GM10266 (cell line): Measurements from ENCODE around the gene FADD.

Experiments used
- DNase-seq: peaks from one replicate; pipeline ENCODE4 v3.0.0; 2012; ENCODE audit errors: extremely low spot score
- CTCF ChIP-seq: IDR thresholded peaks from 2 replicates; pipeline ENCODE4 v1.5.1; 2012; ENCODE audit warnings: mild to moderate bottlenecking, low read depth; ENCODE audit not compliant: control insufficient read depth, insufficient read depth; ENCODE audit errors: missing control alignments

Gene FADD

GRCh38 chr11:70241709-70242108, 38.6 kb downstream of the FADD start:
- no peak for DNase-seq
- TF ChIP-seq CTCF, result no peak

GRCh38 chr11:70242885-70243284, 39.8 kb downstream of the FADD start:
- DNase-seq, result no peak
- TF ChIP-seq CTCF, result no peak

- no peak for TF ChIP-seq CTCF
- DNase-seq, result no peak
These were observed 41.0 kb downstream of the FADD start for GRCh38 chr11:70243912-70244652.

GRCh38 chr11:70244698-70245097, 41.6 kb downstream of the FADD start:
- TF ChIP-seq CTCF, result no peak
- DNase-seq, result no peak

- no peak for TF ChIP-seq CTCF
- no peak for DNase-seq
These were observed 43.1 kb downstream of the FADD start for GRCh38 chr11:70246196-70246595.

GRCh38 chr11:70247042-70247709, 44.1 kb downstream of the FADD start:
- no peak for TF ChIP-seq CTCF
- DNase-seq, result no peak

- no peak for DNase-seq
- no peak for TF ChIP-seq CTCF
These were observed 44.6 kb downstream of the FADD start for GRCh38 chr11:70247710-70248072.
